GM18519 (cell line): ENCODE data around the gene NRXN2.
"Not testable (repeated sequence)": the region's sequence is repeated elsewhere in the genome, so short reads cannot be mapped to it uniquely, and the experiment has no call there.

ENCODE experiments used
- ATAC-seq: cut with Tn5 transposase; IDR thresholded peaks from one replicate; pipeline ENCODE4 v1.9.1; 2021; ENCODE audit warnings: mild to moderate bottlenecking, moderate library complexity; ENCODE audit not compliant: unreplicated experiment, low FRiP score

NRXN2 gene

DNA sequence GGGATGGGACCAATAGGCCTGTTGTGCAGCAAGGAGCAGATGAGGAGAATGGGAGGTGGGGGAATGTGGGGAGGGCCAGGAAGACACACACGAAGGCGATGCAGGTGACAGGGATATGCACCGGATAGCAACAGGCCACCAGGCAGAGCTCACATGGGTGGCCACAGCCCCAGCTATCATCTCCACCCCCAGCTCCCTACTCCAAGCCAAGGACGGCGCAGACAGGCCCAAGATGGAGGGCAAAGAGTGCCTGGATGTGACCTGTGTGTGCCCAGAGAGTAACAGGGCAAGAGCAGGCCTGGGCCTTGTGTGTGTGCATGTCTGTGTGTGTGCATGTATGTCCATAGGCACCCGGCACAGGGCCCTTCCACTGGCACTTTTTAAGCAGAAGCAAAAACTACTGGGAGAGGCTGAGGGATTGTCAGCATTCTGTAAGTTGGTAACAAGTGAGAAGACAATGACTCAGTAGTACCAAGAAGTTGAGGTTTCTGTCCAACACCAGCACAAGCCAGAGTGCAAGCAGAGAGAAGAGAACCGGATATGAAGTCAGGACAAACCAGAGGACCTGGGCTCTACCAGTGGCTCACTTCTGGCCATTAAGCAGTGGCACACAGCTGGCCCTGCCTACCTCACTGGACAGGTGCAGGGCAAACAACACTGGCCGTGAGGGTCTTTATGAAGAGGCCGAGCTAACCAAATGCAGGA lies 36.4 kb downstream of the NRXN2 start:
- ATAC-seq = no peak

- no peak for ATAC-seq
Measured at GRCh38 chr11:64685536-64685935, 37.5 kb downstream of the NRXN2 start.

GRCh38 chr11:64684357-64684756 lies 38.6 kb downstream of the NRXN2 start:
- no peak for ATAC-seq

DNA sequence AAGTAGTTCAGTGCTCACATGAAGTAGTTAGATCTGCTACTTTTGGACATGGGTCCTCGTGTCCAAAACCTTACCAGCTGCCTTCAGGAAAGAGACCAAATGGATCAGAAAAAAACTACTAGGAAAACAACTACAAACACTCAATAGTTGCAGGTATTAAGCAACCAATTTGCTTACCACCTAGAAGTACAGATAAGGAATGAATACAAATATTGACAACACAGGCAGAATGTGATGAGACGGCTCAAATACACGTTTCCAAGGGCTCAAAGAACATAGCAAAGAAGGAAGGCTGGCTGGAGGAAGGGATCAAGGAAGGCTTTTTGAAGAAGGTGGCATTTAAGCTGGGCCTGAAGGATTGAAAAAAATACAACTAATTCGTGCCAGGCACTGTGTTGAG lies 41.8 kb downstream of the NRXN2 start:
- no peak for ATAC-seq

- ATAC-seq = no peak
Measured at GRCh38 chr11:64679846-64680245, 43.2 kb downstream of the NRXN2 start.

- ATAC-seq = no peak
Measured at GRCh38 chr11:64677441-64678023, 45.5 kb downstream of the NRXN2 start.

DNA sequence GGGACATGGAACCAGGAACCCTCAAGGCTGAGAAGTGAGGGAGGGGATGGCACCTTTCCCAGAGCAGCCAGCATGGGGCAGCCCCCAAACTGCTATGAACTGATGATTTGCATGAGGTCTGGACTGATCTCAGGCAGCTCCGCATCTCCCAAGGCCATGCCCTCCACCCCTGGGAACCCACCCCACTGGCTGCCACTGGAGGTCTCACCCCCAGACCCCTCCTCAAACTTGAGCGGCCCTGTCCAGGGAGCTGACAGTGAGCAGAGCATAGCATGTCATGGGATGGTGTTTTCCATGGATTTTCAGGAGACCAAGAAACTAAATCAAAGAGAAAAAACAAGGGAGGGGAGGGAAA lies 46.8 kb downstream of the NRXN2 start:
- no peak for ATAC-seq

GRCh38 chr11:64675450-64676260 lies 47.3 kb downstream of the NRXN2 start:
- ATAC-seq = no peak

DNA sequence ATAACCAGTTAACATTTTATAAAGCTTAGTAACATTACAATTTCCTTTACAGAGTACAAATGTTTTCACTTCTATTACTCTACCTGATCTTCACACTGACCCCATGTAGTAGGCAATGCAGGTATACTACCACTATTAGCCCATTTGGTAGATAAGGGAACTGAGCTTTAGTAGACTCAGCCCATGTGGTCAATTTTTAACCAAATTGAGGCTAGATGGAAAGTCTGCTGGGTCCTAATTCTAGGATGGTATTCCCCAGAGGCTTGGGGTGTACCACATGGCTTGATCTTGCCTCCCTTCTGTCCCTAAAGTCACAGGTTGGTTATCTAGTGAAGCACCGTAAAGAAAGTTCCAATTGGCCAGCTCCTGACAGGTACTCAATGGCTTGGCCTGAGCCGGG lies 48.2 kb downstream of the NRXN2 start:
- no peak for ATAC-seq

DNA sequence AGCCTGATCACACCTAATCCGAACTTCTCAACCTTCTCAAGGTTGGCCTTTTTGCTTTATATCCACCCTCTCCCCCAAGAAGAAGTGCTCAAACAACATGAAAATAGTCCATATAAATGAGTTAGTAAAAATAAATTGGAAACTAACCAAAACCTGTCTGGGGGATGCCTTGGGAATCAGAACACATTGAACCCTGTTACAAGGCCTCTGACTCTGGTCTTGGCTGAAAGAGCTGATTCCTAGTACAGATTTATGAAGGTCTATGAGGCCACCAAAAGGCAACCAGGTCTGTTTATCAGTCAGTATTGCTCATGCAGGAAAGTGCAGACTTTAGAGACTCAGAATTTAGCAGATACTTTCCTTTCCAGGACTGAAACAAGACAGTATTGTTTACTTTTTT lies 49.7 kb downstream of the NRXN2 start:
- ATAC-seq = no peak

DNA sequence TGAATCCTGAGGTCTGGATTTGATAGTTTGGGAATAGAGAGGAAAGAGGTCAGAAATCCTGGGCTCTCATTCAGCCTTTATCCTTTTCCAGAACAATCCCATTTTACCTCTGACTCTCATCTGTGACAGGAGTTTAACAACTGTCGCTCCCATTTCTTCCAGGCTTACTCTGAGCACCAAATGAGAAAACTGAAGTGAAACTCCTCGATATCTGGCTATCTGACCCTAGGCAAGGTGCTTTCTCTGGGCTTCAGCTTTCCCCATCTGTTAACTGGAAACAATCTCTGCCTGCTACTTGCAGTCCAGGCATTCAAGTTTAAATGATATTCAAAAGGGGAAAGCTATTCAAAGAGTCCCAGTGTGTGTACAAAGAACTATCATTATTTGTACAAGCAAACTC lies 50.1 kb downstream of the NRXN2 start:
- no peak for ATAC-seq

GRCh38 chr11:64670975-64671374 lies 52.0 kb downstream of the NRXN2 start:
- ATAC-seq = no peak

- ATAC-seq = no peak
Measured at GRCh38 chr11:64667154-64667745, 55.7 kb downstream of the NRXN2 start.

DNA sequence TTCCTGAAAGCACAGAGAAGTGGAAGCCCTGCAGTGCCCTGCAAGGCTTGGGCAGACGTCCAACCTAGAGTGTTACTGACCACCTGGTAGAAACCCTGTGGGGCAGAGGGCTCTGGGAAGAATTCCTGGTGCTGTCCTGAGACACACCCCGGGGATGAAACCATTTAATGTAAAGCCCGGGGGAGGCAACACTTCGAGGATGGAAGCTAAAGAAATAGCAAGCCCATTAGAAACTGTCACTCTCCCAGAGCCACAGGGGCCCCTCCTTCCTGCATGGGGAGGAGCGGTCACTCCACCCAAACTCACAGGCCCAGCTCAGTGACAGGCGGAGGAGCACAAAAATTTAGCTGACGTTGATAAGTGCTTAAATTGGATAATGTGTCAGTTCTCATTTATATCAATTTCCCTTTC lies 57.6 kb downstream of the NRXN2 start:
- ATAC-seq = no peak

- not testable (repeated sequence) for ATAC-seq
Measured at GRCh38 chr11:64664236-64664870, 58.6 kb downstream of the NRXN2 start.

GRCh38 chr11:64663656-64664055 lies 59.3 kb downstream of the NRXN2 start:
- no peak for ATAC-seq

DNA sequence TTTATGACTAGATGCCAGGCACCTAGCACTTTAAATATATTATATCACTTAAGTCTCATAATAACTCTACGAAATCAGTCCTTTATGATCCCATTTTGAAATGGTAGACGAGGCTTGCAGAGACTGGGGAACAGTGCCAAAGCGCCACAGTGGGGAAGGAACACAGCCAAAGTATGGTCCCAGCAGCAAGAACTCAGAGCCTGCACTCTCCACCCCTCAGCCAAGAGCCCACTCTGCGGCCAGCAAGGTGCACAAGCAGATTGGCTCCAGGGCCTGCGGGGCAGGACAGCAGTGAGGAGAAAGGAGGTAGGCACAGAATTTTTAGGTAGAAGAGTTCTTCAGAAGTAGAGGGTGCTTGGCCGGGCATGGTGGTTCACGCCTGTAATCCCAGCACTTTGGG lies 61.4 kb downstream of the NRXN2 start:
- no peak for ATAC-seq

- no peak for ATAC-seq
Measured at GRCh38 chr11:64661146-64661545, 61.9 kb downstream of the NRXN2 start.

GRCh38 chr11:64660706-64661105 lies 62.3 kb downstream of the NRXN2 start:
- no peak for ATAC-seq

DNA sequence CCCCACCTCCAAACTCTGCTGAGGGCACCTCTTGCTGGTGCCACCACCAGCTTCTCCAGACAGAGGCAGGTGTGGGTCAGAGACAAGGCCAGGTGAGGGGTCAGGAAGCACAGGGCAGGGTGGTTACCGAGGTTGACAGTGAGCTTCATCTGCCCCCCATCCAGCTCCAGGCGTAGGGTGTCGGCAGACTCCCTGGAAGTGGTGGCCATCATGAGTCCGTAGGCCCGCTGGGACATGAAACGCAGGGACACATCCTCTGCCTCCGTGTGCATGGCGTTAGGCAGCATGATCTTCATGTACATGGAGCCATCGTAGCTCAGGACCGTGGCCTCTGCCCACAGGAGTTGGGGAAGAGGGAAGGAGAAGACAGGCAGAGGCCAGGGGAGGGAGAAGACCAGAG lies 62.8 kb downstream of the NRXN2 start:
- ATAC-seq = no peak
